ENCODE measurements around the gene CAPNS2. TPM values are rescaled to one million over a fixed set of nuclear protein-coding genes. Genes with fewer than 3 reads are reported as not detected.
"Not testable (repeated sequence)": the region's sequence is repeated elsewhere in the genome, so short reads cannot be mapped to it uniquely, and the experiment has no call there.

CAPNS2 gene
- polyA plus RNA-seq, 1 donor, result not detected

DNA sequence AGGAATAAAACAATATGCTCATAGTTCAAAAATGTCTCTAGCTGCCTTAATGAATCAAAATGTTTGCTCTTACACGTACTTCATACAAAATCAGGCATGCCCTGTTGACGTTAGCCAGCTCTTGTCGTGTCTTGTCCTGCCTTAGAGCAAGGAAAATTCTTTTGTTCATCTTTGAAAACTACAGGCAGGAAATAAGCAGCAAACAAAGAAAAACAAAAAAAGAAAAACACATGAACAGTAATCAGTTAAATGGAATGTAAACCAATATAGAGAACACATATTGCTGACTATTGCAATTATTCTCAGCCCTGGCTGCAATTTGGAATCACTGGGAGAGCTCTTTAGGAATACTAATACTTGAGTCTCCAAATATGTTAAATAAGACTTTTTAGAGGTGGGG, 1.7 kb downstream of the CAPNS2 start:
- no peak for DNase-seq

DNA sequence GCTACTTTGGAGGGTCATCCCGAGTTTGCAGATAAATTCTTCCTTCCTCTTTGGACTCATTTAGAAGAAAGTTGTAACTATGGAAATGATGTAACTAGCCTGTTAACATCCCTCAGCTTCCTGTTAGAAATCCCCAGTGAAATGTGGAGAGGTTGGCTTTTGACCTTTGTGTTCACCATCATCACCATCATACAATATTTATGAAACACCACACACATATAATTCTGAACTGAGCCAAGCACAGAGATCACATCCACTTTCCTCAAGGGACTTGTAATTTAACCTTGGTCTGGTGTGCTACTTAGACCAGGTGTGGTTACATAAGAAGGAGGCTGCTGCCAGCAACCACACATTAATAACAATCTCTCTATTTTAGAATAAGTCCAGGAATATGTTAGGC, 2.5 kb downstream of the CAPNS2 start:
- no peak for DNase-seq

- no peak for DNase-seq
Observed at GRCh38 chr16:55570159-55570558, 3.7 kb downstream of the CAPNS2 start.

GRCh38 chr16:55571191-55571897, 4.9 kb downstream of the CAPNS2 start:
- no peak for DNase-seq

- no peak for DNase-seq
Observed at GRCh38 chr16:55572439-55572838, 6.0 kb downstream of the CAPNS2 start.

- DNase-seq, result no peak
Observed at GRCh38 chr16:55574811-55575210, 8.3 kb downstream of the CAPNS2 start.

- no peak for DNase-seq
Observed at GRCh38 chr16:55575496-55575895, 9.0 kb downstream of the CAPNS2 start.

DNA sequence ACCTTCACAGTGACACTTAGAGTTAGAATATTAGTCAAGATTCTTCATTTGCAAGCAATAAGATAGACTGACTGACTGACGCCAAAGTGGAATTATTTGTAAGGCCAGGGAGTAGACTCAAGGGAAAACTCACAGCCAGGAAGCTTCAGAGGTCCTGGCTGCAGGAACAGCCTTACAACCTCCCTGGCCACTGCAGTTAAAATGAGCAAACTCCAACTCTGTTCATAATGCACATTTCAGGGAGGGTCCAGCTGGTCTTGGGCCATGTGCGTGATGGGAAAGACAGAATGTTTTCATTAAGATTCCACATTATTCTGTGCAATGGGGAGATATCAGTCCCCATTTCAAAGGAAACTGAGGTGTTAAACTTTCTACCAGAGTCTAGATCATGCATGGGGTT, 9.9 kb downstream of the CAPNS2 start:
- DNase-seq, result no peak

DNA sequence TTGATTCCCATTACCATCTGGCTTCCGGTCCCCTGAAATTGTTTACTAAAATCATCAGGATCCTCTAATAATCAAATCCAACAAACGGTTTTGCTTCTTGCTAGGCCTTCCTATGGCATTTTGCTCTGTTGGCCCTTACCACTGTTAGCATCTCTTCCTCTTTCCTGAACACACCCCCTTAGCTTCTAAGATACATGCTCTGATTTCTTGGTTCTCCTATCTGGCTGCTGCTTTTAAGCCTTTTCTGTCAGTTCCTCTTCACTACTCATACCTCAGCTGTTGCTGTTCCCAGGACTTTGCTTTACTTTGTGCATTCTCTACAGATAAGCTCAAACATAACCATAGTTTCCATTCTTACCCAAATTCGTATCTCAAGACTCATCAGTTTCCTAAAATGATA, 11.4 kb downstream of the CAPNS2 start:
- no peak for DNase-seq

- no peak for DNase-seq
Observed at GRCh38 chr16:55585631-55586030, 19.1 kb downstream of the CAPNS2 start.

GRCh38 chr16:55588799-55589198, 22.3 kb downstream of the CAPNS2 start:
- no peak for DNase-seq

DNA sequence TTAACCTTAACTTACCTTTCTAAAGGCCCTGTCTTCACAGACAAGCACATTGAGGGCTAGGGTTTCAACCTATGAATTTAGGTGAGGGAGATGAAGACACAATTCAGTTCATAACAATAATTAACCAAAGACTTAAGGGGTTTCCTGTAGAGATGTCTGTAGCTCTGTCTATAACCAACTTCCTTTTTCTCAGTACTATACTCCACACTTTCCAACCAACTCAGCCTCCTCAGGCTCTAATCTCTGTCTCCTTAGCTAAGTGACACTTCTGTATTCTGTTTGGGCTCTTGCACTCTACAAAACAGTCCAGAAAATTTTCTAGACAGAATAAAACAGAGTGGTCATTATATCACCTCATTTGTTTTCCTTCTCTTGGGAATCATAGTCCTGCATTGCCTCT, 25.8 kb downstream of the CAPNS2 start:
- DNase-seq, result no peak

DNA sequence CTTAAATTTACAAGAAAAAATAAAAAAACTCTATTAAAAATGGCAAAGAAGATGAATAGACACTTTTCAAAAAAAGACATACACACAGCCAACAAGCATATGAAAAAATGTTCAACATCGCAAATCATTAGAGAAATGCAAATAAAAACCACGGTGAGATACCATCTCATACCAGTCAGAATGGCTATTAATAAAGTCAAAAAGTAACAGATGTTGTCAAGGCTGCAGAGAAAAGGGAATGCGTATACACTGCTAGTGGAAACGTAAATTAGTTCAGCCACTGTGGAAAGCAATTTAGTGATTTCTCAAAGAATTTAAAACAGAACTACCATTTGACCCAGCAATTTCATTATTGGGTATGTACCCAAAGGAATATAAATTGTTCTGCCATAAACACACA, 31.4 kb downstream of the CAPNS2 start:
- DNase-seq, result no peak

DNA sequence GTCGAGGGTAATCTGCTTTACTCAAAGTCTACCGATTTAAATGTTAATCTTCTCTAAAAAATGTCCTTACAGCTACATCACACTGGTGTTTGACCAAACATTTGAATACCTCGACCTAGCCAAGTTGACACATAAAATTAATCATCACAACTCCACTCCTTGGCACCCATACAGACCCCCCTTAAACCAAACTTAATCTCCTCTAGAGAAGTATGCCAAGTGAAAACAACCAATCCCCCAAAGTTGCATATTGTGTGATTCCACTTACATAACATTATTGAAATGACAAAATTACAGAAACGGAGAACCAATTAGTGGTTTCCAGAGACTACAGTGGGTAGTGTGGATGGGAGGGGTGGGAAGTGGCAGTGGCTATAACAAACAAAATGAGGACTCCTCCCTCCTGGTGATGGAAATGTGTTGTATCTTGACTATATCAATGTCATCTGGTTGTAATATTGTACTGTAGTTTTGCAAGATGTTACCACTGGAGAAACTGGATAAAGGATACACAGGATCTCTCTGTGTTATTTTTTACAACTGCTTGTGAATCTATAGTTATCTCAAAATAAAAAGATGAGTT, 39.4 kb downstream of the CAPNS2 start:
- no peak for DNase-seq

DNA sequence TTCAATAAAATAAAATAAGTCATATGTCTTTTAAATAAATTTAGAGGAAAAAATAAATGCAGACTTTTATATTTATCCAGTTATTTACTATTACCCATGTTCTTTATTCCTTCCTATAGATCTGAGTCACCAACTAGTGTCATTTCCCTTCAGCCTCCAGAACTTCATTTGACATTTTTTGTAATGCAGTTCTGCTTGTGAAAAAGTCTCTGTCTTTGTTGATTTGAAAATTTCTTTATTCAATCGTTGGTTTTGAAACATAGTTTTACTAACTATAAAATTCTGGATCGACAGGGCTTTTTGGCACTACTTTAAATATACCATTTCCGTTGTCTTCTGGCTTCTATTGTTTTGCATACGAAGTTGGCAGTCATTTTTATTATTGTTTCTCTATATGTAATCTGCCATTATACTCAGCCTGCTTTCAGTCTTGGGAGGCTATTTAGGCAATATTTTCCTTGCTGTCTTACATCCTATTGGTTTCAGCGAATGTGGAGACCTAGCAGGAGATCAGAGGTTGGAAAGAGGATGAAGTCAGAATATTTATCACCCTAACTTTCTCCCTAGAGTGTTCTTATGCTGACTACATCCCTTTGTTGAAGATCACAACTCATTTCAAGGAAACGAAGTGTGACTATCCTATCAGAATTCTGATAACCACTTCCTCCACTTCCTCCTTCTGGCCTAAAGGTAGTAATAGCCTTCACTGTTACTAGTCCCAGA, 47.3 kb downstream of the CAPNS2 start:
- no peak for DNase-seq

- DNase-seq, result no peak
Observed at GRCh38 chr16:55615071-55615470, 48.6 kb downstream of the CAPNS2 start.

- DNase-seq, result not testable (repeated sequence)
Observed at GRCh38 chr16:55615670-55616069, 49.2 kb downstream of the CAPNS2 start.

Other genes starting within 250 kb of the CAPNS2 start
- 5.5 TPM for gene IRX6, start 242.5 kb upstream of the CAPNS2 start, polyA plus RNA-seq (ENCODE audit: insufficient read length)
- 256 TPM for gene MMP2, start 87.5 kb upstream of the CAPNS2 start, polyA plus RNA-seq (ENCODE audit: insufficient read length)
- gene LPCAT2, start 57.6 kb upstream of the CAPNS2 start, polyA plus RNA-seq (ENCODE audit: insufficient read length), result 12.3 TPM
- gene SLC6A2, start 89.3 kb downstream of the CAPNS2 start, polyA plus RNA-seq (ENCODE audit: insufficient read length), result 0.08 TPM